GM19468 (cell line): Measurements from ENCODE around the gene SENP3.

Experiments
- ATAC-seq: cut with Tn5 transposase; IDR thresholded peaks from one replicate; pipeline ENCODE4 v1.9.1; 2021; ENCODE audit warnings: mild to moderate bottlenecking, moderate library complexity, moderate number of reproducible peaks; ENCODE audit not compliant: unreplicated experiment; ENCODE audit errors: extremely low read depth

SENP3 gene

DNA sequence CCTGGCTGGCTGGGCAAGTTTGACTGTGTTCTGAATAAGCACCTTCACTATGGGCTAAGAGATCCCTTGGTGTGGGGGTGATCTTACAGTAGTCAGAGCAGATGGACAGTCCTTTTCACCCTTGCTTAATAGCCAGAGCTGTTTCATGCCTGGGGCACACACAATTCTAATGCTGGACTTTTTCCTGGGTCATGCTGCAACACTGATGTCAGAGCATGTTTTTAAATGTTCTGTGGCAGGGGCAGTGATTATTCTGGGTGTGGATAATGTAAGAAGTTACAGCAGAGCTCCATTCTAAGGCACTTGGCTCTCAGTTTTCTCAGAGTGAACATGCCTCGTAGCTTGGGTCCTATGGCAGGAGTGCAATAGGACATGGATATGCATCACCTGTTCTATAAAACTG is 13.8 kb downstream of the SENP3 start:
- ATAC-seq: no peak

- ATAC-seq: no peak
Measured at GRCh38 chr17:7575959-7576358, 14.2 kb downstream of the SENP3 start.

DNA sequence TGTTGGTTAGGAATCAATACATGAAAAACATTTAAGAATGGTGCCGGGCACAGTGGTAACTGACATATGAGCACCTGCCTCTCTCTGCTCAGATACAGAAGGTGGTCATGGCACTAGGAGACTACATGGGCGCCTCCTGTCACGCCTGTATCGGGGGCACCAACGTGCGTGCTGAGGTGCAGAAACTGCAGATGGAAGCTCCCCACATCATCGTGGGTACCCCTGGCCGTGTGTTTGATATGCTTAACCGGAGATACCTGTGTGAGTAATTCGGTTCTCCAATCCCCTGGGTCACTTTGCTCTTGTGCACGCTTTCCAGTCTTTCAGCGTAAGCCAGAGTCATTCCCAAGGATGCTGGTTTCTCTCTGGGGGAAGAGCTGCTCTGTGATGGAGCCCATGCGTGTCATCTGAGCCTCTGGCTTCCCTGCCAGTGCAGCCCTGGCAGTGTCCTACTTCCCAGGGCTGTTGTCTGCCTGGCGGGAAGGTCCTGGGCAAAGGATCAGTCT is 14.8 kb downstream of the SENP3 start:
- no peak for ATAC-seq

DNA sequence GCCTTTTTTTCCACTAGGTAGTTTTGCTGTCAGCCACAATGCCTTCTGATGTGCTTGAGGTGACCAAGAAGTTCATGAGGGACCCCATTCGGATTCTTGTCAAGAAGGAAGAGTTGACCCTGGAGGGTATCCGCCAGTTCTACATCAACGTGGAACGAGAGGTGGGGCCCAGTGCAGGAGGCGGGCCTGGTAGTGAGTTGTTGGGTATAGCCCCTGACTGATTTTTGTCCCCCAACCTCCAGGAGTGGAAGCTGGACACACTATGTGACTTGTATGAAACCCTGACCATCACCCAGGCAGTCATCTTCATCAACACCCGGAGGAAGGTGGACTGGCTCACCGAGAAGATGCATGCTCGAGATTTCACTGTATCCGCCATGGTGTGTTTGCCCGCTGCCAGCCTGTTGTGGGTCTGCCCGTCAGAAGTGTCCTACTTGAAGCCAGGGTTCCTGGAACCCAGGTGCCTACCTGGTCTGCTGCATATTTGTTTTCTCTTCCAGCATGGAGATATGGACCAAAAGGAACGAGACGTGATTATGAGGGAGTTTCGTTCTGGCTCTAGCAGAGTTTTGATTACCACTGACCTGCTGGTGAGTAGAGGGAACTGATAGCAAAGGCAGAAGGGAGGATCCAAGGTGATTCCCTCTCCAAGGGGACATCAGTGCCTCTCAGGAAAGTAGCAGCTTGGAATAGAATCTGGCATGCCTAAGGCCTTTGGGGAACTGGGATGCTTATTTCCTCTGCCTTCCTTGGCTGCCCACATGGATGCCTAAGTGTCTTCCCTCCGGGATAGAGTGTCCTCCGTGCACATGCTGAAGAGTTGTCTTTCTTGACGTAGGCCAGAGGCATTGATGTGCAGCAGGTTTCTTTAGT is 15.8 kb downstream of the SENP3 start:
- ATAC-seq: no peak

- ATAC-seq: peak; percentile 42
Measured at GRCh38 chr17:7579001-7579833, 17.5 kb downstream of the SENP3 start, which contains the start of gene CD68. Gene CD68 (plus strand): TSS chr17:7579638. CDS start chr17:7579678, 40 bp downstream.

GRCh38 chr17:7579834-7580603 is 18.3 kb downstream of the SENP3 start:
- ATAC-seq: no peak

DNA sequence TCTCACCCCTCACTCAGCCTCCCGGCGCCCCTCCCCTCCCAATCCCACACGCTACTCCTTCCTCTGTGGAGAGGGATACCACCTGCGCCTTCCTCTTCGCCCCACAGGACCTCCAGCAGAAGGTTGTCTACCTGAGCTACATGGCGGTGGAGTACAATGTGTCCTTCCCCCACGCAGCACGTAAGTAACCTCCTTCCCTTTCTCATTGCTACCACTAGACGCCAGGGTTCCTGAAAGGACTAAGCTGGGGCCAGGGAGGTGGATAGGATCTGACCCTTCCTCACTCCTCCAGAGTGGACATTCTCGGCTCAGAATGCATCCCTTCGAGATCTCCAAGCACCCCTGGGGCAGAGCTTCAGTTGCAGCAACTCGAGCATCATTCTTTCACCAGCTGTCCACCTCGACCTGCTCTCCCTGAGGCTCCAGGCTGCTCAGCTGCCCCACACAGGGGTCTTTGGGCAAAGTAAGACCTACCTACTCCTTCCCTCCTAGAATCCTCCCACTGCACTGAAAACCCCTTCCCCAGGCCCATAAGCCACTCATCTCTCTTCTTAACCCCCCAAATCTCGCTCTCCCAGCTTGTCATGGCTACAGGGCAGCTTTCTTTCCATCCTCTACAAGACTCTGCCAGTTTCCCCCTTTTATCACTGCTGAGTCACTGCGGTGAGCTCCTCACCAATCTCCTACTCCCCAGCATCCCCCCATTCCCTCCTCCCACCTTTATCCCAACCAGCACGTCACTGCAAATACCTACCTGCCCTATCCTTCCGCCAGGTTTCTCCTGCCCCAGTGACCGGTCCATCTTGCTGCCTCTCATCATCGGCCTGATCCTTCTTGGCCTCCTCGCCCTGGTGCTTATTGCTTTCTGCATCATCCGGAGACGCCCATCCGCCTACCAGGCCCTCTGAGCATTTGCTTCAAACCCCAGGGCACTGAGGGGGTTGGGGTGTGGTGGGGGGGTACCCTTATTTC is 19.2 kb downstream of the SENP3 start:
- ATAC-seq: no peak

- ATAC-seq: no peak
Measured at GRCh38 chr17:7582396-7583252, 20.9 kb downstream of the SENP3 start.

DNA sequence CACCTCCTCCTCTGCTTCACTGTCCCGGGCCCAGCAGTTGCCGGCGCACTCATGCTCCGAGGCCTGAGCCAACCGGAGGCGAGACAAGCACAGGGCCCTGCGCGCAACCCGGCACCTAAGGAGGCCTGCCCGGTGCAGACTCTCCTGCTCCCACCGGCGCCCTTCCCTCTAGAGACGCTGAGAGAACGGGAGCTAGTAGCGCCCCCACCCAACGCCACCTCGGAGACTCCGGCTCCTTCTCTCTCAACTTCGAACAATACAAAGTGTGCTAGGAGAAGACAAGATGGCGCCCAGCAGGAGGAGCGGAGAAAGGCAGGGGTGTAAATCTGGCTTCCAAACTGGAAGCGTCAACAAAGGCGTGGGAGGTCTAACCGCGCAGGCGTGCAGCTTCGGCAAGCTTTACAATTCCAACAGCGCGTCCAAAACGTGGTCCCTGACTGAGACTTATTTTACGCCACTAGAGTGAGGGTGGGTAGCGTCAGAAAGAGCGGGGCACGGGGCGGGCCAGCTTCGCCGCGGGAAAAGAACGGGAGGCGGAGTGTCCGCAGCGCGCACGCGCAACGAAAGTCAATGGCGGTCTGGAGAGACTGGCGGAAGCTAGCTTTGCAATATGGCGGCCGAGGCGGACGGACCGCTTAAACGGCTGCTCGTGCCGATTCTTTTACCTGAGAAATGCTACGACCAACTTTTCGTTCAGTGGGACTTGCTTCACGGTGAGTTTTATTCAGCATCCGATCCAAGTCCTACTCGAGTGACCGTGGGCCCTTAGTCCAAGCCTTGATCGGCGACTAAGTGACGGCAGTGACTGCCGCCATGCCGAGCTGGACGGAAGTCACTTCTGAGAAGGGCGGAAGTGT is 21.8 kb downstream of the SENP3 start, which contains the start of gene MPDU1:
TSS of gene MPDU1 (plus strand) at position 600 of the 857 bp plus-strand sequence. CDS start at position 611, 11 bp downstream.
- peak; percentile 29 for ATAC-seq

- no peak for ATAC-seq
Measured at GRCh38 chr17:7586673-7587419, 25.1 kb downstream of the SENP3 start.

GRCh38 chr17:7587420-7588151 is 25.9 kb downstream of the SENP3 start:
- no peak for ATAC-seq

- no peak for ATAC-seq
Measured at GRCh38 chr17:7588553-7589203, 27.0 kb downstream of the SENP3 start.

DNA sequence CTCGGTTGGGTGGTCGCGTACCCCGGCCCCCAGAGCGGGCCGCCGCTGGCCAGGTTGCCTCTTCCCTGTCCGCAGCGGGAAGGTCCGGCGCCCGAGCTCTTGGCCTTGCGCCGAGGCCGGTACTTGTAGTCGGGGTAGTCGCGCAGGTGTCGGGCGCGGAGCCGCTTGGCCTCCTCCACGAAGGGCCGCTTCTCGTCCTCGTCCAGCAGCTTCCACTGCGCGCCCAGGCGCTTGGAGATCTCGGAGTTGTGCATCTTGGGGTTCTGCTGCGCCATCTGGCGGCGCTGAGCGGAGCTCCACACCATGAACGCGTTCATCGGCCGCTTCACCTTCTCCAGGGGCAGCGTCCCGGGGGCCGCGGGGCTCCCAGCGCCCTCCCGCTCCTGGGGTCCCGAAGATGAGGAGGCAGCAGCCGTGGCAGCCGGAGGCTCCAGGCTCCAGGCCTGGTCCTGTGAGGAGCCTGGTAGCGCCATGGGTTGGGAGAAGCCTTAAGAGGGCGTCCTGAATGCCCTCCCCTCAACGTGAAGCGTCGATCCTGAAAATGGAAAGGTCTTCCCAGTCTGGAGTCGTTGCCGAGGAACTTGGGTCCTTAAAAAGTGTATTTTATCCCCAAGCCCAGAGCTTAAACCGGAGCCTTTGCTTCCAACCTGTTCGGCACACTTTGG is 27.6 kb downstream of the SENP3 start:
- no peak for ATAC-seq

- ATAC-seq: no peak
Measured at GRCh38 chr17:7589891-7590691, 28.4 kb downstream of the SENP3 start, which contains the start of gene SOX15. Gene SOX15 (minus strand): TSS chr17:7590094. CDS start chr17:7589676, 418 bp downstream.
